CD4-positive, alpha-beta T cell treated with Interleukin-10 for 1 hour (primary cell): ENCODE data around the gene ZNF732.
"Not testable (repeated sequence)": the region's sequence is repeated elsewhere in the genome, so short reads cannot be mapped to it uniquely, and the experiment has no call there.

Source experiments
- DNase-seq: peaks from one replicate; pipeline ENCODE4 v3.0.0-alpha.2; 2020

The ZNF732 gene

DNA sequence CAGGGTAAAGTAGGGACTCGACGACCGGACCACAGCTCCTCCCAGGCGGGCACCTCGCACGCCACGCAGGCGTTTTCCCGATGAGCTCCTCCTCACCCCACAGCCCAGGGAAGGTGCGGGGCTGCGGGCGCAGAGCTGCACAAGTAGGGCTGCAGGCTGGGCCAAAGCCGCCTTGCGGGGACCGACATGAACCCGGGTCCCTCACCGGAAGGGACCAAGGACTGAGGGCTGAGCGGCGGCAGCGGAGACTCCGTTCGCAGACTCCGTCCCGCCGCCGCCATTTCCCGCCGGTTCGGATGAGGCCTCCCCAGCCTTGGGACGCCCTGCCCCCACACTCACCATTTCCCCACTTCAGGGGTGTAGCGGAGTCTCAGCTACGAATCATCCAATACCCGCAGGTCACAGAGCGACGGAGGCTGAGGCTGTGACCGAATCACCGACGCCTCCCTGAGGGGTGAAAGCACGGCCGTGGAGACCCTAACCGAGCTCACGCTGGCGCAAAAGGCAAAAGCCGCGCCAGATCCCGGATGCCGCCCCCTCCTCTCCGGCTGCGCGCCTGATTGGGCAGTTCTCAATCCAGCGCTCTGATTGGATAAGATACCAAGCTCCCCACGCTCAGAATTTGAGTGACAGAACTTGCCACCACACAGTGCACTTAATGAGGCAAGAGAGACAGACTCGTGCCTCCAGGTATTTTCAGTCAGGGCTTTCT lies at the start of gene ZNF732:
Gene ZNF732 (minus strand): TSS at position 506 of the 712 bp plus-strand sequence. CDS start 164 bp downstream, at position 342.
- no peak for DNase-seq

DNA sequence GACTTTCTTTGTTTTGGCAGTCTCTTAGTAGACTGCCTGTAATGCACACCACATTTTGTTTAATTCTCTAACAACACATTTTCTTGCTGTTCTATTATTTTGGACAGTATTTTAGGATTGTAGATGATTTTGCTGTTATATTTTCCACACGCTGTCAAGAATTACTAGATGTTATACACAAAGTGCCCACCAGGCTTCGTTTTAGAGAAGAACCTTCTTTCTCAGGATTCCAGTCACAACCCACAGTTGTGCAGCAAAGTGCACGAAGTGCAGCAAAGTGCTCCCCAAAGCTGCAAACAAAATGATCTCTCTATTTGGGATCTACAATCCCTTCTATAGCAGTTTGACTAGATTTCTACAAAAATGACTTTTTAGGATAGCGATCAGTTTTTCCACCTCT lies 34.7 kb upstream of the ZNF732 start:
- no peak for DNase-seq

DNA sequence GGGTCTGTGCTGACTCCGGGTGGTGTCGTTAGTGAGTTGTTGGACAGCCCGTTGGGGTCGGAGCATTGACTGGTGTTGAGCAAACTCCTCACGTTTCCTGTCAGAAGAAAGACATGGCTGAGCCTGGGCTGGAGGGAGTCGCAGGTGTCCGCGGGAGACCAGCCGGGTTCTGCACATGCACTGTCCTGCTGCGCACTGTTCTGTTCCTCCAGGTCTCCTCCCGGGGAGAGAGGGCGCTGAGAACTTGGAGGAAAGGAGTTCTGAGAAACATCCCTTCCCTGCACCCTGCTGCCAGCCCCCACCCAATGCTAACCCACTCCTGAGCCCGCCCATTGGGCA lies 33.5 kb upstream of the ZNF732 start:
- DNase-seq = no peak

DNA sequence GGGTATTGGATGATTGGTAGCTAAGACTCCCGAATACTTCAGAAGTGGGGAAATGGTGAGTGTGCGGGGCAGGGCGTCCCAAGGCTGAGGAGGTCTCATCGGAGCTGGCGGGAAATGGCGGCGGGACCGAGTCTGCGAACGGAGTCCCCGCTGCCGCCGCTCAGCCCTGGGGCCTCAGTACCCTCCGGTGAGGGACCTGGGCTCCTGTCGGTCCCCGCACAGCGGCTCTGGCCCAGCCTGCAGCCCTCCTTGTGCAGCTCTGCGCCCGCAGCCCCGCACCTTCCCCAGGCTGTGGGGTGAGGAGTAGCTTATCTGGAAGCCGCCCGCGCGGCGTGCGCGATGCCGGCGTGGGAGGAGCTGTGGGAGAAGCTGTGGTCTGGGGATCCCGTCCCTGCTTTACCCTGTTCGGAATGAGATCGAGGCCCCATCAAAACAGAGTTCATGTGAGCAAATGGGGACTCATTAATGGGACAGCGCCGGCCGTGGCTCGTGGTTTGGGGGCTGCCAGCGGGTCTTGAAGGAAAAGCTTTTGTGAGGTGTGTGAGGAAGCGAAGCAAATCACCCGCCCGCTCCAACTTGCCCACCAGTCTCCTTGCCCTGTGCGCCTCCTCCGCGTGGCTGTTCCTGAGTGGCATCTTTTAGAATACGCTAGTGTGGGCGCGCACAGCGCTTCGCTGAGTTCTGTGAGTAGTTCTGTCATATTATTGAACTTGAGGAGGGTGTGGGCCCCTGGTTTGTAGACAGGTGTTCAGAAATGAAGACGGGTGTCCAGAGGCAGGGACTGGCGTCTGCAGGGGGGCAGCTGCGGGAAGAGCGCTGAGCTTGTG lies 32.9 kb upstream of the ZNF732 start:
- DNase-seq = peak; percentile 55

DNA sequence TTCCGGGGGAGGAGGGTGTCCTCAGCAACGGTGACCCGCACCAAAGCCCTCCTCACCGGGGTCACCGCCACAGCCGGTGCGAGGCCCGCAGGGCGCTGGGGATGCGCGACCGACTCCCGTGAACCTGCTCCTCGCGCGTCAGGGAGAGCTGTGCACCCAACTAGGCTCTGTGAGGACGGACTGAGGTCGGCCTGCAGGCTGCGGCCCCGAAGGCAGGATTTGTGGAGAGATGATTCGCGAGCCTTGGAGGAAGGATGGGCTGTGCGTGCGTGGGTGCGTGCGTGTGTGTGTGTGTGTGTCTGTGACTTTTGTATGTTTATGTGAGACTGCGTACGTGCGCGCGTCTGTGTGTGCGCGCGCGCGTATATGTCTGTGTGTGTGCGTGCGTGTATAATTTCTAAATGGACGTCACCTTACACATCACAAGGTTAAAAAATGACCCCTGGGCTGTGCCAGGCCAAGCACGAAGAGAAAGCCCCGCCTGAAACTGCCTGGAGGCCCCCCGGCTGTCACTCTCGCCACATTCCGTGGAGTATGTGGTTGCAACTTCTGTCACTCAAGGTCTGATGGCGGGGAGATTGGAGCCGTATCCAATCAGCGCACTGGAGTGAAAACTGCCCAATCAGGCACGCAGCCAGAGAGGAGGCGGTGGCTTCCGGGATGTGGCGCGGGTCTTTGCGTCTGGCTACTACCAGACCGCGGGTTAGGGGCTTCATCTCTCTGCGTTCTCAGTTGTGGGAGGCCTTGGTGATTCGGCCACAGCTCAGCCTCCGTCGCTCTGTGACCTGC lies 32.1 kb upstream of the ZNF732 start, which contains the start of gene ZNF141:
Gene ZNF141 (plus strand): TSS at position 672 of the 789 bp plus-strand sequence. CDS start 170 bp downstream, outside the sequence.
- peak; percentile 95 for DNase-seq

DNA sequence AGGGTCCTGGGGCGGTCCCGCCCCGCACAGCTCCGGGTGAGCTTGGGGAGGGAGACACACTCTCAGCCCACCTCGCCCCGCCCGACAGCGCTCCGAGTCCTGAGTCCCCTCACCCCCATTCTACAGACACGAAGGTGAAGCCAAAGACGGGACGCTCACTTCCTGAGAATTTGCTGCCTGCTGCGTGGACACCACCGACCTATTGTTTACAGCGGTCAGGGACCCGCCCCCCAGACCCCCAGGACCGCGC lies 31.5 kb upstream of the ZNF732 start:
- DNase-seq = no peak

DNA sequence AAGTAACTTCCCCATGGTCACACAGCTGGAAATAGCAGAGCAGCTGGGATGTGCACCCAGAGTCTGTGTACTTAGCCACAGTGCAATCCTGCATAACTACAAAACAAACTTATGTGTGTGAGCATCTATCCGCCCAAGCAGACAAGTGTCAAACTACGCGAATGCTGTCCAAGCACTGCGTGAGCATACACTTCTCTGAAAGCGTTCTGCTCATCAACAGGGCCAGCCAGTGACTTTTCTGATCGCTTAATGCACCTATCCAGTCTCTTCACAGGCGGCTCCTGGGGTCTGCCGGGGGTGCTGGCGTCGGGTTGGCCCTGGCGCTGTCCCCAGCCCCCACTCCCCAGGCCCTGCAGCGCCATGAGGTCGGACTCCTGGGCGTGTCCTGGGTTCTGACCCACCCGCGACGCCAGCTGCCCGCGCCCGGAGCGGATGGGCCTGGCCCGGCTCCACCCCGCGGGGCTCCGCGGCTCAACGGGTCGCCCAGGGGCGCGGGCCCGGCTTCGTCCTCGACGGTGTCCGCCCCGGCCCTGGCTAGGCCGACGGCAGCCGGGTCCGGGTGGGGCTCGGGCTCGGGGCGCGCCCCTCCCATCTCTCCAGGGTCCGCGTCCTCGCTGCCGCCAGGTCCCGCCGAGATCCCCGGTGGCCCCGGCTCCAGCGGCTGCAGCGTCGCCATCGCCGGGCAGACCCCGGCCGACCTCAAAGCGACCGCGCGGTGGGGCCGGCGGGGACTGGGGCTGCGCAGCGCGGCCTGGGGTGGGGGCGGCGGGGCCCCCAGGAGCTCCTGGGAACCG lies 31.0 kb upstream of the ZNF732 start:
- no peak for DNase-seq

DNA sequence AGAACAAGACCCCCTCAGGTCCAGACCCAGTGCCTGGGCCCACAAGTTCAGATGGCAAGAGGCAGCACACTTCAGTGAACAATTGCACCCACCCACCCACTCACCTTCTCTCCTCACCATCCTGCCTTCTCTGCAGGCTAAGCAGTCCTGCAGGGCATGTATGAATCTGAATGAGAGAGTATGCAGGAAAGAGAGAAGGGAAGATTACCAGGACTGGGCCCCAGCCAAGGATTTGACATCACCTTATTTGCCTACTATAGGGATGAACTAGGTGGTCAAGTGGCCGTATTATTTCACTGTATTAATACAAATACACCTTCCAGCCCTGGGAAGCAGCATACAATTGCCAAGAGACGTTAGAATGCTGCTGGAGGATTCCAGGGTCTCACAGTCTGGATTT lies 30.2 kb upstream of the ZNF732 start:
- no peak for DNase-seq

DNA sequence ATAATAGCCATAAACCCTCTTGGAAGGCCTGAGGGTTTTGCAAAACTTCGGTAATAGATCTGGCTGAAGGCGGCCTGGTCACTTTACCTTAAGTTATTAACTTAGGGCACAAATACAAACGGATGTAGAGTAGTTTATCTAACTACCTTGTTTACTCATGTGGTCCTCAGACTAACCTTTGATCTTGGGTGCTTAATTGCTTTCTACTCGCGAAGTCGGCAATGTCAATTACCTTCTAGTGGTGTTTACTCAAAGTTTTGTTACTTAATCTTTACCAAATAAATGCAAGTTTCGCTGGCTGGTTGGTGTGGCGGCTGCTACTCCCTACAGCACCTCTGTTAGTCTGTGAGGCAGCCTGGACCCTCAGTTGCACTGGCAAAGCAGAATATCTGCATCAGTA lies 23.5 kb upstream of the ZNF732 start:
- no peak for DNase-seq

DNA sequence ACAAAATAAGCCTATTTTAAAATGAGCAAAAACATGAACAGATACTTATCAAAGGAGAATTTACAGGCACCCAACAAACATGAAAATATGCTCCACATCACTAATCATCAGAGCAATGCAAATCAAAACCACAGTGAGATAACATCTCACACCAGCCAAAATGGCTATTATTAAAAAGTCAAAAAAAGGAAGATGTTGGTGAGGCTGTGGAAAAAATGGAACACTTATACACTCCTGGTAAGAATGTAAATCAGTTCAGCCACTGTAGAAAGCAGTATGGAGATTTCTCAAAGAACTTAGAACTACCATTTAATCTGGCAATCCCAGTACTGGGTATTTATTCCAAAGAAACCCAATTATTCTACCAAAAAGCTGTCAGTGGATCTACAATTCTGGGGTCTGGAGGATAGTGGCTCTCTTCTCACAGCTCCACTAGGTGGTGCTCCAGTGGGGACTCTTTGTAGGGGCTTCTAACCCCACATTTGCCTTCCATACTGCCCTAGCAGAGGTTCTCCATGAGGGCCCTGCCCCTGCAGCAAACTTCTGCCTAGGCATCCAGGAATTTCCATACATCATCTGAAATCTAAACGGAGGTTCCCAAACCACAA lies 9.1 kb upstream of the ZNF732 start:
- DNase-seq = no peak

DNA sequence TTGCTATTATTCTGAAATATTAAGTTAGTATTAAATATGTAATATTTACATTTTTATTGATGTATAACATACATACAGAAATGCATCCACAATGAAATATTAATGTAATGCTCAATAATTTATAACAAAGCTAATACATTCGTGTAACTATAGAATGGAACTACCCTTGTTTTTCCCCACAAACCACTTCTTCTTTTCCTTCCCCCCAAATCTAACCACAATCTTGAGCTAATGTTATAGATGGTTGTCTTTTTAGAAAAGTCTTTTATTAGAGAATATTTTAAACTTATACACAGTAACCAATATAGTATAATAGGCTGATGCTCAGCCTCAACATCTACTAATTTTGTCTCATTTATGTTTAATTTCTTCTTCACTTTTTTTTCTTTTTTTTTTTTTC lies 4.5 kb upstream of the ZNF732 start:
- DNase-seq = no peak

DNA sequence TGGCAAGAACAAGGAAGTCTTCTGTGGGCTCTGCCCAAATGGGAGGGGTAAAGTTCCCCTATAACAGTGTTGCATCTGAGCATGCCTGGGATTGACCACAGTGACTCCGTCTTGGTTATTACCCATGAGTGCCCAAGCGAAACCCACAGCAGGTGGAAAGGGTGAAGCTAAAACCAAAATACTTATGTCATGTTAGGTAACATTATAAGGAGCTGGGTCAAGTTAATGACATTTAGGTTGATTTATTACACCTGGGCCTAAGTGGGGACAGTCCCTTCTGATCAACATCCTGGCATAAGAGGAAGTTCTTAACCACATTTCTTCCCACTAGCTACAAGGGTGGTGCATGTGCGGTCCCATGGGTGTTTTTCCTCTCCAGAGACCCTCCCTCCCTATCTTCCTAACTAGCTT lies 1.3 kb upstream of the ZNF732 start:
- DNase-seq = no peak

DNA sequence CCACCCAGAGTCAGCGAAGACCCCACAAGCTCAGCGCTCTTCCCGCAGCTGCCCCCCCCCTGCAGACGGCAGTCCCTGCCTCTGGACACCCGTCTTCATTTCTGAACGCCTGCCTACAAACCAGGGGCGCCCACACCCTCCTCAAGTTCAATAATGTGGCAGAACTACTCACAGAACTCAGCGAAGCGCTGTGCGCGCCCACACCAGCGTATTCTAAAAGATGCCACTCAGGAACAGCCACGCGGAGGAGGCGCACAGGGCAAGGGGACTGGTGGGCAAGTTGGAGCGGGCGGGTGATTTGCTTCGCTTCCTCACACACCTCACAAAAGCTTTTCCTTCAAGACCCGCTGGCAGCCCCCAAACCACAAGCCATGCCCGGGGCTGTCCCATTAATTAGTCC lies 758 bp downstream of the ZNF732 start:
- not testable (repeated sequence) for DNase-seq

DNA sequence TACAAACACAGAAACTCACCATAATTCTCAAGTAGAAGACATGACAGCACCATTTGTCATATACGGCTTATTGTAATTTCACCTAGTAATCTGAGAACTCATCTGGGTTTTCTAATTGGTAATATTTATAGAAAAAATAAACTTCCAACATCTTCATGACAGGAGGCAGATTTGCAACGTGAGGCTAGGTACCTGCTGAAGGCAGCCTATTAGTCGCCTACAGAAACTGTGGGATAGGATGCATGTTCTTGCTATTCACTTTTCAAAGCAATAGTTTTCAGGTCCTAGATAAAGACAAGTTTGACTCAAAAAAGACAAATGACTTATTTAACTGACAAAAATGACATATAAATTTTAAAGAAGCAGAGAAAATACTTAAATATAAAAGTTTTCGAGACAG lies 2.9 kb downstream of the ZNF732 start:
- DNase-seq = no peak

DNA sequence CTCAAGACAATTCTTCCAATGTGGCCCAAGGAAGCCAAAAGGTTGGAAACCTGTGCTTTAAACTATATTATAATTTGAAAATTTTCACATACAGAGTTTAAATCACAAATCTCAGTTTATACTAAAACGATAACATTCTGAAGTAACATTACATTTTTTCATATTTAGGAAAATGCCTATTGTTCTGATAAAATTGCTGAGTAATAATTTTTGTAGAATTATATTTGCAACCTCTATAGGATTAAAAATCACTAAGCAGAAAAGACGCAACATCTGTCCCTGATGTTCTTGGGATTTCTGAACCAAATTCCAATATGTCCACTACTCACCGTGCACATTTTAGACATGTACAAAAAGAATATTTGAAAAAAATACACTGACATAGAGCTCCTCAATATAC lies 10.5 kb downstream of the ZNF732 start:
- no peak for DNase-seq

DNA sequence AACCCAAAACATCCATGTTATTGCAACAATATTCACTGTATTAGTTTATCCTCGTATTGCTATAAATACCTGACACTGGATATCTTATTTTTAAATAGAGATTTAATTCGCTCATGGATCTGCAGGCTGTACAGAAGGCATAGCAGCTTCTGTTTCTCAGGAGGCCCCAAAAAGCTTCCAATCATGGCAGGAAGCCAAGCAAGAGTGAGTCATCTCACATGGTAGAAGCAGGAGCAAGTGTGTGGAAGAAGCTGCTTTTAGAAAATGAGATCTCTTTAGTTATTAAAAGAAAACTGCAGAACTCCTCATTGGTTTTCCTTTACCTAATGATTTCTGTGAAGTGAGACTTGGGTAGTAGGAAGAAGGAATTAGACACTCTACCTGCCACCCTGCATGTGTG lies 16.4 kb downstream of the ZNF732 start:
- no peak for DNase-seq

DNA sequence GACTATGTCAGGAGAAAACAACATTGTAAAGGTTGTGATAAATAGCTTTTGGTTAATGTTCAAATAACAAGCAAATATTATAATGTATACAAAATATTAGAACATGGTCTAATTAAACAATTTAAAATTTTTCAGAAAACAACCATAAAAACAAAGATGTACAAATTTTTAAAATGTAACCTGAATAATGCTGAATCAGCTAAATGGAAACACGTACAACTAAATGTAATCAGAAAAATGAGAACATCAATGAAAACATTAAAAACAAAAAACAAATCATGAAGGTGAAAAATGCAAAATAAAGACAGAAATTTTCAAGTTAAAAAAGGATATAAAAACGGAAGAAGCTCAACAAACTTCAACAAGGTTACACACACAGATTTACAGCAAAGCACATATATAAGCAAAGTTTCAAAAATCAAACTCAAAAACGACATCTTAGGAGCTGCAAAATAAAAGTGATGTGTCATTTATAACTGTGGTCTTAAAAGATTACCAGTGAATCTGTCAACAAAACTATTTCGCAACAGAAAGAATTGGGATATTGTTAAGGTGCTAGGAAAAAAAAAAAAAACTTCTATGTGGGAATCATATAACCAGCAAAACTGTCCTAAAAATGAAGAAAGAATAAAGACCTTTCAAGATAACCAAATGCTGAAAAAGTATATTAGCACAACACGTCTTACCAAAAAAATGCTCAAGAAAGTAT lies 31.8 kb downstream of the ZNF732 start:
- no peak for DNase-seq

DNA sequence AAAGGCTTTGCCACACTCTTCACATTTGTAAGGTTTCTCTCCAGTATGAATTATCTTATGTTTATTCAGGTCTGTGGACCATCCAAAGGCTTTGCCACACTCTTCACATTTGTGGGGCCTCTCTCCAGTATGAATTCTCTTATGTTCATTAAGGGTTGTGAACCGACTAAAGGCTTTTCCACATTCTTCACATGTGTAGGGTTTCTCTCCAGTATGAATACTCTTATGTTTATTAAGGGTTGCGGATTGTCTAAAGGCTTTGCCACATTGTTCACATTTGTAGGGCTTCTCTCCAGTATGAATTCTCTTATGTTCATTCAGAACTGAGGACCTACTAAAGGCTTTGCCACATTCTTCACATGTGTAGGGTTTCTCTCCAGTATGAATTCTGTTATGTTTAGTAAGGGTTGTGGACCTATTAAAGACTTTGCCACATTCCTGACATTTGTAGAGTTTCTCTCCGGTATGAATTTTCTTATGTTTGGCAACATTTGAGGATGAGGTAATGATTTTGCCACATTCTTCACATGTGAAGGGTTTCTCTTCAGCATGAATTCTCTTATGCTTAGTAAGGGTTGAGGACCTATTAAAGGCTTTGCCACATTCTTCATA lies 33.7 kb downstream of the ZNF732 start:
- no peak for DNase-seq

DNA sequence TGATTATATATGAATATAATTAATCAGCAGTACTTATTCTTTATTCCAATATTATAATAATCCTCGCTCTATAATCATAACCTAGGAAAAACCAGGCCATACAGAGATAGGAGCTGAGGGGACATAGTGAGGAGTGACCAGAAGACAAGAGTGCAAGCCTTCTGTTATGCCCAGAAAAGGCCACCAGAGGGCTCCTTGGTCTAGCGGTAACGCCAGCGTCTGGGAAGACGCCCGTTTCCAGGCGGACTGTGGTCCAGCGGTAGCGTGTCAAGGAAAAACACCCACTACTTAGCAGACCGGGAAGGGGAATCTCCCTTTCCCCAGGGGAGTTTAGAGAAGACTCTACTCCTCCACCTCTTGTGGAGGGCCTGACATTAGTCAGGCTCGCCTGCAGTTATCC lies 46.0 kb downstream of the ZNF732 start:
- not testable (repeated sequence) for DNase-seq

DNA sequence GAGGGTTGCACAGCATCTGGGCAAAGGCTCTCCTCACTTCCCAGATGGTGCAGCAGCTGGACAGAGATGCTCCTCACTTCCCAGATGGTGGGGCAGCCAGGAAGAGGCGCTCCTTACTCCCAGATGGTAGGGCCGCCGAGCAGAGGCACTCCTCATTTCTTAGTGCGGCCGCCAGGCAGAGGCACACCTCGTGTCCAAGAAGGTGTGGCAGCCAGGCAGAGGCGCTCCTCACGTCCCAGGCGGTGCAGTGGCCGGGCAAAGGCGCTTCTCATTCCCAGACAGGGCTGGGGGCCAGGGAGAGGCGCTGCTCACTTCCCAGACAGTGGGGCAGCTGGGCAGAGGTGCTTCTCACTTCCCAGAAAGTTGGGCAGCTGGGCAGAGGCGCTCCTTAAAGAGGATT lies 48.8 kb downstream of the ZNF732 start:
- DNase-seq = no peak

DNA sequence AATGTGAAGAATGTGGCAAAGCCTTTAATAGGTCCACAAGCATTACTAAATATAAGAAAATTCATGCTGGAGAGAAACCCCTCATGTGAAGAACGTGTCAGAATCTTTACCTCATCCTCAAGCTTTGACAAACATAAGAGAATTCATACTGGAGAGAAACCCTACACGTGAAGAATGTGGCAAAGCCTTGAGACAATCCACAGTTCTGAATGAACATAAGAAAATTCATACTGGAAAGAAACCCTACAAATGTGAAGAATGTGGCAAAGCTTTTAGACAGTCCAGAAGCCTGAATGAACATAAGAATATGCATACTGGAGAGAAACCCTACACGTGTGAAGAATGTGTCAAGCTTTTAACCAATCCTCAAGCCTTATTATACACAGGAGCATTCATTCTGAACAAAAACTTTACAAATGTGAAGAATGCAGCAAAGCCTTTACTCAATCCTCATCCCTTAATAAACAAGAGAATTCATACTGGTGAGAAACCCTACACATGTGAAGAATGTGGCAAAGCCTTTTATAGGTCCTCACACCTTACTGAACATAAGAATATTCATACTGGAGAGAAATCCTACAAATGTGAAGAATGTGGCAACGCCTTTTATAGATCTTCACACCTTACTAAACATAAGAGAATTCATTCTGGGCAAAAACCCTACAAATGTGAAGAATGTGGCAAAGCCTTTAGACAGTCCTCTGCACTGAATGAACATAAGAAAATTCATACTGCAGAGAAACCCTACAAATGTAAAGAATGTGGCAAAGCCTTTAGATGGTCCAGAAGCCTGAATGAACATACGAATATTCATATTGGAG lies 51.1 kb downstream of the ZNF732 start:
- DNase-seq = no peak
